Measurements from ENCODE around the gene IGFL3.
"Not testable (repeated sequence)": the region's sequence is repeated elsewhere in the genome, so short reads cannot be mapped to it uniquely, and the experiment has no call there.

The IGFL3 gene

DNA sequence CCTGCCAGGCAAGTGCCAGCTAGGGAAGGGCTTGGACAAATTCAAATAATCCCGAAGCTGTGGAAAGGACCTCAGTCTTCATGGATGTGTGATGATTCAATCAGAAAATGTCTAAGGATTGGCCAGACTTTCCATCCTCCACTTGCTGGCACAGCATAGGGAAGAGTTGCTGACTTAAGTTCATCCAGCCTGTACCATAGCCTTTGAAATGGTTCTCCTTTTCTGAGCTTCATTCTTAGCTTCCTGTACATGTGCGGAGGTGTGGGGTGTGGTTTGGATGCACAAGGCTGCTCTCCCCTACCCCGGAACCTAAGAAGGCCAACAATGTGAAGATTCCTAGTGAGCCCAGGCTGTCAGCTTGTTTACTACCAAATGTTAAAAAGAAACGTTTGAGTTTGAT, 959 bp upstream of the IGFL3 start:
- DNase-seq (ENCODE audit: low read depth) = no peak

DNA sequence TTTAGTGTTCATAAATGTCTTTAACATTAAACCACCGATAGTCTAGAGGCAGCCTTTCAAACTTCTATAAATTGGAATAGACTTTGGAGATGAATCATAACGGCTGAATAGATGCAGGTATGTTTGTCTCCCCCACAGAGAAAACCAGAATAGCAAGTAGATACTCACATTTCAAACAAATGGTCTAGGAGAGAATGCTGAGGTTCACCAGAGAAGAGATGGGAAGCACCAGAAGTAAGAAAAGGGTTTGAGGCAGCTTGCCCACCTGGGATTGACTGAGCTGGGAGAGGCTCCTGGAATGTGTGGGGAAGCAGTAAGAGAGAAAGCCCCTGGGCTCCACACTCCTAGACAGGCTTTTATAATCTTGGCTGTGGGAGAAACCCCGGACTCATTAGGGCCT, 6.4 kb downstream of the IGFL3 start:
- DNase-seq (ENCODE audit: low read depth) = no peak

DNA sequence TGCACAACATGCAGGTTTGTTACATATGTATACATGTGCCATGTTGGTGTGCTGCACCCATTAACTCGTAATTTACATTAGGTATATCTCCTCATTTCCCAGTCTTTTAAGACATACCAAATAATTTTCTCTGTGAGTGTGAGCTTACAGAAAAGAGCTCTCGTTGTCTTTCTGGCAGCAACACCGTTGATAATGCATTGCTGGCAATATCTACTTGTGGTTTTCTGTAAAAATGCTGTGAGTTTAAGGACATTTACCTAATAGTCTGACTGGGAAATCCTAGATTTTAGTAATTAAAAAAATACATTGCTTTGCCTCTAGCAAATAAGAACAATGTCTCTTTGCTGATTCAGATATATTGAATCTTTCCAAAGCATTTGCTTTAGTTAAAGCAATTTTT, 8.4 kb downstream of the IGFL3 start:
- DNase-seq (ENCODE audit: low read depth) = no peak

DNA sequence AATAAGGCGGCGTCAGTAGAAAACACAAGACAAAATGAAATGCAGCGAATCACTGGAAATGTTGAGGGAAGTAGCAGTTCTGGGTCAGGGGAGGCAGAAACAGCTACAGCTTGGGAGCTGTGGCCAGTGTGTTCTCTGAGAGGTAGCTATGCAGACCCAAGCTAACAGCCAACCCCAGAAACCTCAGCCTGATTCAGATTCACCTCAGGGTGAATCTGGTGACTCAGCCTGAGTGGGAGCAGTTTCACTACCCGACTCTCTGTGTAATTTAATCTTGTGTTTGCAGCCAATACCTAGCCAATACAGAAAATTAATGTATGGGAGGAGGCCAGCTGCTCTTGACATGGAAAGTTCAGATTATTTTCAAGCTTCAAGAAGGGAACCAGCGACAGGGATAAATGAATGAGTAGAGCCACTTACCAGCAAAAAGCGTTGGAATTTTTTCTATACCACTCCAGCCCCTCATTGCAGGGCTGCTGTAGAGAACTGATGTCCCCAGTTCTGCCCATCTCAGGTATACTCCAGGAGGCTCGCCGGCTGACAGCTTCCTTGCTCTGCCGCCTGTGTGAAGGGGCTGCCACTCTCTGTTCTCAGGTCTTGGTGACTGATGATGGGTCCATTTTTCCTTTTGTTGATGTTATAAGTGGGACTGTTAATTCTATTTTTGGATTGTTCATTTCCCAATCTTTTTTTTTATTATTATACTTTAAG, 8.9 kb downstream of the IGFL3 start:
- DNase-seq (ENCODE audit: low read depth) = no peak

DNA sequence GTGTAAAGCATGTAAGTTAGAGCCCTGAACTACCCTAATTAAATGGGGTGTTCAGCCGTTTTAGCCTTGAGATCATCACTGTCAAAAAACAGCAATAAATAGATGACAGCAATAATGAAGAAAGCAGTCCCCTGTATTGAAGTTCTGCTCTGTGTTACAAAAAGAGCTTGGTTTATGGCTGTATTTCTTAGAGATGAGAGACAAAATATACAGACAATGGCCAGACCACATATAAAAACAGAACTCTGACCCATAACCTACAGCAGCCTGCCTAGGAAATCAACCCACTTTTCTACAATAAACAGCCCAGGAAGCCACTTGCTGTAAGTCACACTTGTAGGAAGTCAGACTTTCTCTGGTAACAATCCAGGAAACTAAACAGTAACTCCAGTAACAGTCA, 10.8 kb downstream of the IGFL3 start:
- no peak for DNase-seq (ENCODE audit: low read depth)

DNA sequence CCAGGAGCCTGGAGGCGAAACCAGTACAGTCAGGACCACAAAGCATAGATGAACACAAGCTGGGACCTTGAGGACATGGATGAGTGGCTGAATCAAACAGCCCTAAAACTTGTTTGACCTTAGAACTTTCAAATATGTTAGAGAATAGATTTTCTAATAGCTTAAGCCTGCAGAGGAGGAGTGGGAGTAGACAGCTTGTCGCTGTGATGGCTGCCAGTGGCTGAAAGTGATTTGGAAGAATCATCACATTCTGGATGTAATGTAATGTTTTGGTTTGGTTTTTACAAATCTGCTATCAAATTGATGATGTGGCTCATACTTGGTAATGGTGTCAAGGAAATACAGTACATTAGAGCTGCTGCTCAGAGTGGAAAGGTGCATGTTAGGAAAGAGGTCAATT, 12.0 kb downstream of the IGFL3 start:
- DNase-seq (ENCODE audit: low read depth) = no peak

DNA sequence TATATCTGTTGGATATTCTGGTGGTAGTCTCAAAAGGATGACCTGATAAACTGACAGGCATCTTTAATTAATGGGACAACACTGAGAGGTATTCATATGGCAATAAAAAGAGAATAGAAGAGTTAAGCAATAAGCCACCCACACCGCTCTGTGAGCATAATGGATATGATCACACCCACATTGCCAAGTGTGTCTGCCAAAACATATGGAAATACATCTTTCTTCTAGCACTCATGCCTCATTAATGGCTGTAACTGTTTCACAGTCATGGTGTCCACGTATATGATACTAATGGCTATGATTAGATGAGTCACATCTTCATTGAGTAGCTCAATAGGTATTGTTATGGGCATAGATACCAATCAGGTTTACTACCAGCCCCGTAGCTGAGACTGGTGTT, 13.1 kb downstream of the IGFL3 start:
- DNase-seq (ENCODE audit: low read depth) = no peak

DNA sequence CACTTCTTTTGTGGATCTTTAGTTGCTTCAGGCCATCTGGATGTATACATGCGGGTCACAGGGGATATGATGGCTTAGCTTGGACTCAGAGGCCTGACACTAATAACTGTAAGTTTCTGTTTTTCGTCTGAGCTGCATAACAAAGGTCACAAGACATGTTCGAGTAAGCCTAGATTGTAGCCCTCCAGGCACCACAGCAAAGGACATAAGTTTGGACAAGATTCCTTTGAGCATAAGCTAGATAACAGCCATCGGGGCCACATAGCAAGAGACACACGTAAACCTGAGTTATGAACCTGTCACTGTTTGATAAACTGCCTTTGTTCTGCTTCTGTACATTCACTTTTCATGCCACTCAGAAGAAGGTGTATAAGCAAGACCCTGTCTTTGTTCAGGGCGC, 14.6 kb downstream of the IGFL3 start:
- no peak for DNase-seq (ENCODE audit: low read depth)

DNA sequence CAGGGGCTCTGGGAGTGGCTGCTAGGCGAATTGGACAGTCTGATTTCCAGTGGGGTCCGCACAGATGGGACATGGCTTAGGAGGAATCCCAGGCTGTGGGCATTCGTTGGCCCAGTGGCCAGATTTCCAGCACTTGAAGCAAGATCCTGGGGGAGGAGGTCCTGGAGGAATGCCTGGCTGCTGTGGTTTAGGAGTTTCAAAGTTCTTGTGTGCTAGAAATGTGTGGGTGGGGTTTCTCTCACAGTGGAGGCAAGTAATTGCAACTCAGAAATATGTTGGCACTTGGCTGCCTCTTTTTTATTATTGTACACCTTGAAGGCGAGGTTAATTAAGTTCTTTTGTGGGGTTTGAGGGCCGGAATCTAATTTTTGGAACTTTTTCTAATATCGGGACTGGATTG, 17.1 kb downstream of the IGFL3 start:
- DNase-seq (ENCODE audit: low read depth) = no peak

DNA sequence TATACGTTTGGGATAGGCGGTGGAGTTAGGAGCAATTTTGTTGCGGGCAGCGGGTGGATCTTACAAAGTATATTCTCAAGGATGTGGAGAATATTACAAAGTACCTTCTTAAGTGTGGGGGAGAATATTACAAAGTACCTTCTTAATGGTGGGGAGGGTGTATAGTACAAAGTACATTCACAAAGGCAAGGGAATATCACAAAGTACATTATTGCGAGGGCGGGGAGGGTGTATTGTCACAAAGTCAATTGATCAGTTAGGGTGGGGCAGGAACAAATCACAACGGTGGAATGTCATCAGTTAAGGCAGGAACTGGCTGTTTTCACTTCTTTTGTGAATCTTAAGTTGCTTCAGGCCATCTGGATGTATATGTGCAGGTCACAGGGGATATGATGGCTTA, 22.2 kb downstream of the IGFL3 start:
- not testable (repeated sequence) for DNase-seq (ENCODE audit: low read depth)

DNA sequence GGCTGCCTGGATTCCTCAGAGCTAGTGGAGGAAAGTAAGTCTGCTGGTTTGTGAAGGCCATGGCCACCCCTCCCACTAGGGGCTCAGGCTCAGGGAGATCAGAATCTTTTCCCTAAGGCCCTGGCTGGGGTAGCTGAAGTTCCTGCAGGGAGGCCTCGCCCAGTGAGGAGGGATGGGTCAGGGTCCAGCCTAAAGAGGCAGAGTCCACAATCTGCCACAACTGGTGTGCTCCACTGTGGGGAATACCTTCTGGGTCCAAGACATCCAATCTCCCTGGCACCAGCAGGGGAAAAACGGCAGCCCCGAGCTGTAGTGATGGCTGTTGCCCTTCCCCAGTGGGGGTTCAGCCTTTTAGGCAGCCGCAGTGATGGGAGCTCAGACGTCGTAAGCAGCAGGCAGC, 23.2 kb downstream of the IGFL3 start:
- DNase-seq (ENCODE audit: low read depth) = no peak

DNA sequence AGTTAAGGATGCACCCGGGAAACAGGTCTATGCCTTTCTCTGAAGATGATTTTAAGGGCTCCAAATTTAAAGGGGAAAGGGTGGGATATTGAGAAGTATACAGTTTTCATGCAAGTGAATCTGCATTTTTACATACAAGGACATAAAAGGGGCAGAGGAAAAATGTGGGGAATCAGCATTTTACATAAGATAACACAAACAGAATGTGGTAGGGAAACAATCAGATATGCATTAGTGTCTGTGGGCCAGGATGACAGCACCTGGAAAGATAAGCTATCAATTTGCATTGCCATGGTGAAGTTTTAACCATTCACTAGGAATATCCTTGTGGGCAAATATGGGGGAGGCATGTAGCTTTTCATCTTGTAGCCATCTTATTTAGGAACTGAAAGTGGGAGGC, 24.1 kb downstream of the IGFL3 start:
- no peak for DNase-seq (ENCODE audit: low read depth)

DNA sequence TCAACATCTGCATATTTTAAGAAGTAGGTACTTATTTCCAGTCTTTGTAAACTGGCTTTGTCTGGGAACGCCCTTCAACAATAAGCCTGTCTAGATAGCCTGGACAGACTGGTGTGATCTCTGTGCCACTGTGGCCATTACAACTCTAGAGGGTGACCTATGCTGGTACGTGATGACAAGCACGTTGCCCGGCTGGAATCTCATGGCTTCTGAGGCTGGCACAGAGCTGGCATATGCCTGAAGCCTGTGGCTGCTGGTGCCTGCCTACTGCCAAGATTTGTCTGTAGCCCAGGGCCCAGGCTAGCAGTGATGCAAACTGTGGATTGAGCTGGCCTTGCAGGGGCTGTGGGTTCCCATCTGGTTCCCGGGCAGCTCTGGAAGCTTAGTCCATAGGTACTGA, 34.0 kb downstream of the IGFL3 start:
- DNase-seq (ENCODE audit: low read depth) = no peak

DNA sequence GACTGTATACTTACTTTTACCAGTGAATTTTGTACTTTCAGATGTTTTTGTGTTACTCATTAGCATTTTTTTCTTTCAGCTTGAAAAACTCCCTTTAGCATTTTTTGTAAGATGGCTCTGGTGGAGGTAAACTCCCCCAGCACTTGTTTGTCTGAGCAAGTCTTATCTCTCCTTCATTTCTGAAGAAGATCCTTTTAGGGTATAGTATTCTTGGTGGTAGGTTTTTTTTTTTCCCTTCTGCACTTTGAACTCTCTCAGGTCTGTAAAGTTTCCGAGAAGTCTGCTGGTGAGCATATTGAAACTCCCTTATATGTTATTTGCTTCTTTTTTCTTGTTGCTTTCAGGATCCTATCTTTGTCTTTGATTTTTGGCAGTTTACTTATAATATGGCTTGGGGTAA, 35.1 kb downstream of the IGFL3 start:
- no peak for DNase-seq (ENCODE audit: low read depth)

DNA sequence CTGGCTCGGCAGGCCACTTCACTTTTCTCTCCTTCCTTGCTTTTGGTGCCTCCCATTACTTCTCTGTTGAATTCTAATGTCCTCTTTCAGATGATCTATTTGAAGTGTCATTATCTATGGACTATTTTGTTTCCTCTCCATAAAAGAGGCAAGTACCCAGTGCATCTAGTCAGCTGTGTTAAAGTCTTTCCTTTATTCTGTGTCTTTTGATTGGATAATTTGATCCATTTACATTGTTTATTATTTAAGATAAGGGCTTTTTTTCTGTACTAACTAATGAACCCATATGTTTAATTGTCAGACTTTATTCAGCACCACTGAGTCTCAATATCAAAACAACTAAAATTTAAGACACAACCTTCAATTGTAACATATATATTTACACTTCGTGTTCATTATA, 36.4 kb downstream of the IGFL3 start:
- DNase-seq (ENCODE audit: low read depth) = no peak

DNA sequence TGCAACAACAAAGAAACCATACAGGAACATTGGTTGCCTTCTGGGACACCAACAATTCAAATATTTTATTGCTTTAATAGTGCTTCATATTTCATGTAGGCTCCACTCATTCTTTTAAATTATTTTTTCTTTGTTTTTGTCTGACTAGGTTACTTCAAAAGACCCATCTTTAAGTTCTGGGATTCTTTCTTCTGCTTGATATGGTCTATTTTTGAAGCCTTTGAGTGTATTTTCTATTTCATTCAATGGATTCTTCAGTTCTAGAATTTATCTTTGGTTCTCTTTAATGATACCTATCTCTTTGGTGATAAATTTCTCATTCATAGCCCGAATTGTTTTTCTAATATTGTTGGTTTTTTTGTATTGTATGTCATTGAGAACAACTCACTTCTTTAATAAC, 38.6 kb downstream of the IGFL3 start:
- no peak for DNase-seq (ENCODE audit: low read depth)

DNA sequence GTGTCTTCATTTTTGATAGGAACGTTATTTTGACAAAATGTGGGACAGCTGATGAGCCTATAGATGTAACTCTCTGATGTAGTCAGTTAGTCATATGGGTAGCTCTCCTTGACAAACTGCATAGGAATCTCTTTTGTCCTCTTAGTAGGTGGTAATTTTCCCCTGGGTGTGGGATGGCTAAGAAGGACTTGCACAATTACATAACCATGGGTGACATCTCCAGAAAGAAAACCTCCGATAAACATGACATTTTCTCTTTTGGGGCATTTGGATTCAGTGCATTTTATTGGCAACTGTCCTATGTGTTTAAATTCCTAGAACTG, 41.8 kb downstream of the IGFL3 start:
- DNase-seq (ENCODE audit: low read depth) = no peak

DNA sequence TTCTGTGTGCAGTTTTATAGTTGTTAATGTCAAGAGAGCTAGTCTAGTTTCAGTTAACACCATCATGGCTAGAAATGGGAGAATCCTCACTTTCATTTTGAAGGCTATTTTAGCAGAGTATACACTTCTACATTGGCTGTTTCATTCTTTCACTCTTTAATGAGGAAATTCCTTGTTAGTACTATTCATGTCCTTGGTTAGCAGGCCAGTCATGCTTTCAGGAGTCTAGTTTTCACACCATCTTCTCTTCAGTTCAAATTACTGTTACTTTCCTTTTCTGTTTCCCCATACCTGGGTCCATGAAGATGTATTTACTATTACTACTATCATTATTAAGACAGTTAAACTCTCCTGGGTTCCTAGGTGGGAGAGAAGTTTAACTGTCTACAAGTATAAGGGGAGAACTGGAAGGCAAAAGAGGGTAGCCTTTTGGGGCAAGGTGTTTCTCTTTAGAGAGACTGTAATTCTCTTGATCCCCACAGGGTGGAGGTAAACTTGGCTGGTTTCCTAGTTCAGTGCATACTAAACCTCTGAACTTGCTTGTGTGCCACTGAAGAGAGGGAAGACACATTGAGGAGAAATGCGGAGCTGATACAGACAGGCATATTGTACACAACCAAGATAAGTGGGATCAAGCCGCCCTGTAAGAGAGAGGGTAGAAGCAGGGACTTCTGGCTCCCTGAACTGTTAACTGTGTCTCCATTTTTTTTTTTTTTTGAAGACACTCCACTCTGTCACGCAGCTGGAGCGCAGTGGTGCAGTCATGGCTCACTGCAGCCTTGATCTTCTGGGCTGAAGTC, 42.4 kb downstream of the IGFL3 start:
- DNase-seq (ENCODE audit: low read depth) = no peak

DNA sequence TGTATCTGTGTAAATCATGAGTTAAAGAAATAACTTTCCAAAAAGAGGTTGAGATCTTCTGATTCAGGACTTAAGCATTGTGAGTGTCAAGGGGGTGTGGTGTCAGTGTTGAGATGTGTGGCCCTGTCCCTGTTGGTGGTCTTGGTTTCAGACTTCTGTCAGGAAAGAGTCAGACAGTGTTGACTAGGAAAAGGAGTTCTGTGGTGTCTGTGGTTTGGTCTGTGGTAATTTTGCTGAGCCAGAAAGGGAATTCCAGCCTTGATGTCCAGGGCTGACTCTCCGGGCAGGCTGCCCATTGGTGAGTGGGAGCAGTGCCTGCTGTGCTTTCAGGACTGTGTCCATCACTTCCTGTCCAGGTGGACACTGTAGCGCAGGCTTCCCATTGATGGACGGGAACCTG, 43.9 kb downstream of the IGFL3 start:
- no peak for DNase-seq (ENCODE audit: low read depth)

DNA sequence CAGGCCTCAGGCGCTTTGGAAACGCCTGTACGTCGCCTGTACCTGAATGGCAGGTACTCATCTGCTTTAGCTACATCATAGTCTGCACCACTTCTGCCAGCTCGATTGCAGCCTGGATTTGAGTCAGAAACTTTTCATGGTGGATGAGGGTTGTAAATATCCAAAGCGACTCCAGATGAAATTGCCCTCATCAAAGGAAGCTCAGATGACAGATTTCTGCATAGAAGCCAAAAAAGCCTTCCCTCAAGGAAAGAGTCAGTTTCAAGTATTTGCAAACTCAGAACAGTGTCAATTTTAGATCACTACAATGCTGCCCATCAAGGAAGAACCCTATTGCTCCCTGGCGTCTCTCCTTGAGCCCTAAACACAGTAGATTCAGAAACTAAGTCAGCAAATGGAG, 44.9 kb downstream of the IGFL3 start:
- DNase-seq (ENCODE audit: low read depth) = no peak

DNA sequence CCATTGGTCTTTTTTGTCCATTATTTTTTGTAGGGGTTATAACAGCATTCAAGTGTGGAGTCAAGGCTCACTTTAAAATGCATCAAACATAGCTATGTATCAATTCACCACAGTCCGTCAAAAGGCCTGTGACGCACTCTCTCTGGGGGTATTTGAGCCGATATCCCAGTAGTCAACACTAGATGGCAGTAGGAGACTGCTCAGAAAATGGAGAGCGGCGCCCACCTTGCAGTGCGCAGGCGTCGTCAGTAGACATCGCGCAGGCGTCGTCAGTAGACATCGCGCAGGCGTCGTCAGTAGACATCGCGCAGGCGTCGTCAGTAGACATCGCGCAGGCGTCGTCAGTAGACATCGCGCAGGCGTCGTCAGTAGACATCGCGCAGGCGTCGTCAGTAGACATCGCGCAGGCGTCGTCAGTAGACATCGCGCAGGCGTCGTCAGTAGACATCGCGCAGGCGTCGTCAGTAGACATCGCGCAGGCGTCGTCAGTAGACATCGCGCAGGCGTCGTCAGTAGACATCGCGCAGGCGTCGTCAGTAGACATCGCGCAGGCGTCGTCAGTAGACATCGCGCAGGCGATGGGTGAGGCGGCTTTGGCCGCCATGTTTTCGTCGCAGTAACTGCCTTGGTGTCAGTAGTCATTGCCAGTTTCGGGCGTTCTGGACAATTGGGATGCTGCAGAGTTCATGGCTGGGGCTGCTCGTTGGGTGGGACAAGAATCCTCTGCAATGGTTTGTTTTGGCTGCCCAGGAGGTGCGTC, 45.7 kb downstream of the IGFL3 start:
- DNase-seq (ENCODE audit: low read depth) = not testable (repeated sequence)

DNA sequence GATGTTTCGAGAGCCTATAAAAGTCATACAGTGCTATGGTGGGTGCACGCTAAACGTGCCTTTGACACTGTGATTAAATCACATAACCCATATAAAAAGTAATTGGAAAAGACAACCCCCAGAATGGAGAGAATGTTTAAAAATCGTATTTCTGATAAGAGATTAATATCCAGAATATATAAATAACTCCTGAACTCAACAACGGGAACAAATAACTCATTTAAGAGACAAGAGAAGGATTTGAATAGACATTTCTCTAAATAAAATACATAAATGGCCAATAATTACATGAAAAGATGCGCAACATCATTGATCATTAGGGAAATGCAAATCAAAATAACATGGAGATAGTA, 46.7 kb downstream of the IGFL3 start:
- no peak for DNase-seq (ENCODE audit: low read depth)
